GM18873 (cell line): Measurements from ENCODE around the gene FRMD4A.
"Not testable (repeated sequence)": the region's sequence is repeated elsewhere in the genome, so short reads cannot be mapped to it uniquely, and the experiment has no call there.

Experiments used
- ATAC-seq: cut with Tn5 transposase; IDR thresholded peaks from one replicate; pipeline ENCODE4 v1.9.1; 2021; ENCODE audit warnings: mild to moderate bottlenecking, moderate library complexity, moderate number of reproducible peaks; ENCODE audit not compliant: unreplicated experiment, low FRiP score

Gene FRMD4A

GRCh38 chr10:13869295-13869664 lies 461.4 kb downstream of the FRMD4A start:
- ATAC-seq: no peak

GRCh38 chr10:13868528-13869294 lies 462.0 kb downstream of the FRMD4A start:
- no peak for ATAC-seq

- no peak for ATAC-seq
Measured at GRCh38 chr10:13867822-13868221, 462.9 kb downstream of the FRMD4A start.

GRCh38 chr10:13865758-13866491 lies 464.8 kb downstream of the FRMD4A start:
- ATAC-seq: no peak

GRCh38 chr10:13865220-13865619 lies 465.5 kb downstream of the FRMD4A start:
- not testable (repeated sequence) for ATAC-seq

- ATAC-seq: no peak
Measured at GRCh38 chr10:13862546-13863233, 468.0 kb downstream of the FRMD4A start.

- ATAC-seq: no peak
Measured at GRCh38 chr10:13860886-13861285, 469.8 kb downstream of the FRMD4A start.

GRCh38 chr10:13859979-13860654 lies 470.6 kb downstream of the FRMD4A start:
- ATAC-seq: no peak

- ATAC-seq: no peak
Measured at GRCh38 chr10:13858709-13859108, 472.0 kb downstream of the FRMD4A start.

- no peak for ATAC-seq
Measured at GRCh38 chr10:13857451-13857850, 473.3 kb downstream of the FRMD4A start.

GRCh38 chr10:13853854-13854253 lies 476.9 kb downstream of the FRMD4A start:
- ATAC-seq: no peak

GRCh38 chr10:13852872-13853271 lies 477.9 kb downstream of the FRMD4A start:
- ATAC-seq: no peak

- no peak for ATAC-seq
Measured at GRCh38 chr10:13851906-13852305, 478.8 kb downstream of the FRMD4A start.

- no peak for ATAC-seq
Measured at GRCh38 chr10:13848520-13849445, 481.9 kb downstream of the FRMD4A start.

GRCh38 chr10:13847201-13847631 lies 483.5 kb downstream of the FRMD4A start:
- no peak for ATAC-seq

GRCh38 chr10:13845897-13846296 lies 484.8 kb downstream of the FRMD4A start:
- ATAC-seq: no peak

GRCh38 chr10:13844651-13845050 lies 486.1 kb downstream of the FRMD4A start:
- no peak for ATAC-seq

- ATAC-seq: no peak
Measured at GRCh38 chr10:13842117-13842516, 488.6 kb downstream of the FRMD4A start.

- no peak for ATAC-seq
Measured at GRCh38 chr10:13840036-13840435, 490.7 kb downstream of the FRMD4A start.
